ENCODE measurements around the gene MTX1. TPM values are rescaled to one million over a fixed set of nuclear protein-coding genes. Genes with fewer than 3 reads are reported as not detected.
"Not testable (repeated sequence)": the region's sequence is repeated elsewhere in the genome, so short reads cannot be mapped to it uniquely, and the experiment has no call there.

MTX1 gene, protein sequence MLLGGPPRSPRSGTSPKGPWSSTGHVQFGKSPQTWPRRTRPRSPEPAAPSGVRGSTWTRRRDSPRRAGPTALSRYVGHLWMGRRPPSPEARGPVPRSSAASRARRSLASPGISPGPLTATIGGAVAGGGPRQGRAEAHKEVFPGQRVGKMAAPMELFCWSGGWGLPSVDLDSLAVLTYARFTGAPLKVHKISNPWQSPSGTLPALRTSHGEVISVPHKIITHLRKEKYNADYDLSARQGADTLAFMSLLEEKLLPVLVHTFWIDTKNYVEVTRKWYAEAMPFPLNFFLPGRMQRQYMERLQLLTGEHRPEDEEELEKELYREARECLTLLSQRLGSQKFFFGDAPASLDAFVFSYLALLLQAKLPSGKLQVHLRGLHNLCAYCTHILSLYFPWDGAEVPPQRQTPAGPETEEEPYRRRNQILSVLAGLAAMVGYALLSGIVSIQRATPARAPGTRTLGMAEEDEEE
- 22.6 TPM for total RNA-seq

GRCh38 chr1:155208541-155209311 lies at the start of gene MTX1:
TSS of gene MTX1 (plus strand) at chr1:155208695. CDS start at chr1:155208805, 110 bp downstream.
- DNase-seq (ENCODE audit: low spot score) (peak; percentile 83), ATAC-seq (peak; percentile 87)

- no peak for ATAC-seq
- DNase-seq (ENCODE audit: low spot score) = no peak
These were observed 49.5 kb upstream of the MTX1 start for GRCh38 chr1:155158991-155159390.

DNA sequence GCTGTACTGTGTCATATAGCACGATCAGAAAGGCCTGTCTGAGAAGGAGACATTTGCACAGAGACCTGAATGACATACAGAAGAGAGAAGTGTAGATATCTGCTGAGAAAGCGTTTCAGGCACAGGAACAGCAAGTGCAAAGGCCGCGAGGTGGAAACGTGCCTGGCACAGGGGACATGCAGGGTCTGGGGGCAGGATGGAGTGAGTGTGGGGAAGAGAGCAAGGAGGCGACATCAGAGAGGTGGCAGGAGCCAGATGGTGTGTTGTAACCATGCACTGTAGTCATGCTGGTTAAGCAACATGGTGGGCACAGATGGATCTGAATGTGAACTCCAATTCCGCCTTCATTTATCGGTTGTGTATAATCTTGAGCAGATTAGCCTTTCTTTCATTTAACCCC lies 48.4 kb upstream of the MTX1 start:
- DNase-seq (ENCODE audit: low spot score) (no peak), ATAC-seq (no peak)

GRCh38 chr1:155162631-155163030 lies 45.9 kb upstream of the MTX1 start:
- not testable (repeated sequence) for ATAC-seq; DNase-seq (ENCODE audit: low spot score)

- ATAC-seq; DNase-seq (ENCODE audit: low spot score): not testable (repeated sequence)
These were observed 44.7 kb upstream of the MTX1 start for GRCh38 chr1:155163785-155164184.

GRCh38 chr1:155164625-155165024 lies 43.9 kb upstream of the MTX1 start:
- not testable (repeated sequence) for DNase-seq (ENCODE audit: low spot score); ATAC-seq

GRCh38 chr1:155166051-155166470 lies 42.4 kb upstream of the MTX1 start:
- no peak for ATAC-seq
- no peak for DNase-seq (ENCODE audit: low spot score)

DNA sequence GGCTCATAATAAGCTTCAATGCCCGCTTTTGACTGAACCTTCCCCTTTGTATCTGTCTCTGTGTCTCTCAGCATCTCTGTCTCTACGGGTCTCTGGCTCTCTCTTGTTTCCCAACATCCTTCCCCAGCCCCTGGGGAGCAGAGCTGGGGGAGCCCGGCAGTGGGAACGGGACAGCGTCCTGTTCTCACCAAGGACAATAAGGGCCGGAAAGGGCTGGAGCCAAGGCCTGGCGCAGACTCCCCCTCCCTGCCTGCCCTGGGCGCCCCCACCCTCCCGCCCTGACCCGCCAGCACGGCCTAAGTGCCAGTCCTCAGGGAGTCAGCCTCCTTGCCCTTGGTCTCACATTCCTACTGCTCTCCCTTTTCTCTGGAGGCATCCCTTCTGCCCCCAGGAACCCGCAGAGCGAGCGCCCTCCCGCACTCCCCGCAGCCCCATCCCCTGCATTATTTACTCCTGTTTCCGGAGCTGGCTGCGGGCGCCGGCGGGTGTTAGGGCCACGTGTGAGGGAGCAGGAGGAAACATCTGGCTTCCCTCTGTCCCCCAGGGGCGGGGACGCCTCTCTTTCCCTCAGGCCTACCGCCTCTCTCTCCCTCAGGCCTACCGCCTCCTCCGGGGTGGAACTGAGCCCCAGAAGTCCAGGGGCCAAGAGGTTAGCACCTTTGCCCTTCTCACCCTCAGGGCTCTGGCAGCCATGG lies 41.9 kb upstream of the MTX1 start:
- peak; percentile 54 for DNase-seq (ENCODE audit: low spot score)

GRCh38 chr1:155167166-155168104 lies 41.1 kb upstream of the MTX1 start:
- peak; percentile 93 for ATAC-seq
- DNase-seq (ENCODE audit: low spot score) = peak; percentile 90

More for the DNA sequence above, 41.9 kb upstream of the MTX1 start:
- ATAC-seq = peak; percentile 27

GRCh38 chr1:155168105-155168445 lies 40.4 kb upstream of the MTX1 start:
- not testable (repeated sequence) for DNase-seq (ENCODE audit: low spot score); ATAC-seq

GRCh38 chr1:155168456-155169210 lies 39.9 kb upstream of the MTX1 start:
- DNase-seq (ENCODE audit: low spot score) = peak; percentile 40
- ATAC-seq = no peak

DNA sequence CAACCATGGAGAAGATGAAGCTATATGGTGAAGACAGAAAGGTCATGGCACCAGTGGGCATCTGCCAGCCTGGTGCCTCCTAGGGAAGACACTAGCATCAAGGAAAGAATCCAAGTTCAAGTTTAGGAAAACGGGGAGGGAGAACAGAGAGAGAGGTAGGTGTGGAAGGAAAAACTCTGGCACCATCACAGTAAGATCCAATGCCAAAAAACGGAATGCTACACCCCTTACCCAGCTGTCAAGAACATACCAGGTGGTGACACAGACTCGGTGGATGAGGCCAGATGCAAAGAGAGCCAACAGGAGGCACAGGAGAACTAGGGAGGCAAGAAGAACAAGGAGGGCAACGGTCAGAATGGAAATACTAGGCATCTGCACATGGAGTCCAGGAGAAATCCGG lies 39.0 kb upstream of the MTX1 start:
- DNase-seq (ENCODE audit: low spot score) (peak; percentile 21), ATAC-seq (no peak)

DNA sequence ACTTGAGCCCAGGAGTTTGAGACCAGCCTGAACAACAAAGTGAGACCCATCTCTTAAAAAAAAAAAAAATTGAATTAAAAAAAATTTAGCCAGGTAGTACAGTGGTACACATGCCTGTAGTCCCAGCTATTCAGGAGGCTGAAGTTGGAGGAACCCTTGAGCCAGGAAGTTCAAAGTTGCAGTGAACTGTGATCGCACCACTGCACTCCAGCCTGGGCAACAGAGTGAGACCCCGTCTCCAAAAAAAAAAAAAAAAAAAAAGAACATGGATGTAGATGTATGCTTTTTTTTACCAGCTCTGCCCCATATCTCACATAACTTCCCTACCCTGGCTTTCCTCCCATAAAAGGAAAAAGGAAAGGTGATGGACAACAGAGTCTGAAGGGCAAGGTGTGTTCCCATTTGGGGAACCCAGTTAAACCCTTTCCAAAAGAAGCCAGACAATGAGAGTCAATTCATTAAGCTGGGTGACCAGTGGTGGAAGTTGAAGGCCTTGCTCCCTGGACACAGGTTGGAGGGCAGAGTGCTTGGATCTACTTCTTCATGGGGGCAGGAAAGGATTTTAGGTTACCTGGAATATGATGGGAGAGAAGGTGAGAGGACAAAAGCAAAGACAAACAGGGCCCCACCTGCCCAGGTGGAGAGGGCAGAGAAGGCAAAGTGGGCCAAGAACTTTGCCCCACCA lies 38.3 kb upstream of the MTX1 start:
- no peak for ATAC-seq
- DNase-seq (ENCODE audit: low spot score) = peak; percentile 26

- DNase-seq (ENCODE audit: low spot score) (peak; percentile 30), ATAC-seq (no peak)
These were observed 37.7 kb upstream of the MTX1 start for GRCh38 chr1:155170806-155171205.

GRCh38 chr1:155171836-155172731 lies 36.4 kb upstream of the MTX1 start:
- ATAC-seq (no peak), DNase-seq (ENCODE audit: low spot score) (peak; percentile 40)

GRCh38 chr1:155172732-155173477 lies 35.6 kb upstream of the MTX1 start, which contains the start of gene KRTCAP2:
TSS of gene KRTCAP2 (minus strand) at chr1:155173304. CDS start at chr1:155173224, 80 bp downstream.
- ATAC-seq (peak; percentile 88), DNase-seq (ENCODE audit: low spot score) (peak; percentile 94)

Measured in left lobe of liver (tissue), 2 donors.